Stimulated activated CD8-positive, alpha-beta memory T cell treated with anti-CD3 and anti-CD28 coated beads, Interleukin-7, amount 100 ng/mL, for 1 hour (primary cell): ENCODE data around the gene CCDC9.
"Not testable (repeated sequence)": the region's sequence is repeated elsewhere in the genome, so short reads cannot be mapped to it uniquely, and the experiment has no call there.

Source experiments
- DNase-seq, 2 donors: peaks; one replicate each; pipeline ENCODE4 v3.0.0-alpha.2; 2020; ENCODE audit warnings: low read depth in 2 of 2

CCDC9 gene

GRCh38 chr19:47261946-47262793 is 5.8 kb downstream of the CCDC9 start:
- DNase-seq, result not testable (repeated sequence)

- no peak for DNase-seq
These were observed 8.3 kb downstream of the CCDC9 start for GRCh38 chr19:47264629-47265028.

GRCh38 chr19:47266401-47266941 is 10.1 kb downstream of the CCDC9 start:
- DNase-seq, result no peak

- DNase-seq, result no peak
These were observed 11.0 kb downstream of the CCDC9 start for GRCh38 chr19:47267350-47267759.

- no peak for DNase-seq
These were observed 11.7 kb downstream of the CCDC9 start for GRCh38 chr19:47268028-47268427.

GRCh38 chr19:47269596-47269995 is 13.3 kb downstream of the CCDC9 start:
- no peak for DNase-seq

- DNase-seq, result no peak
These were observed 14.1 kb downstream of the CCDC9 start for GRCh38 chr19:47270408-47270807.

GRCh38 chr19:47271949-47272348 is 15.6 kb downstream of the CCDC9 start:
- DNase-seq, result no peak

GRCh38 chr19:47272448-47273312 is 16.4 kb downstream of the CCDC9 start:
- DNase-seq, result no peak

- peak; percentile 74 to 75 for DNase-seq
These were observed 17.2 kb downstream of the CCDC9 start for GRCh38 chr19:47273313-47274070.

- peak; percentile 99 to 100 for DNase-seq
These were observed 18.0 kb downstream of the CCDC9 start, which contains the start of gene INAFM1 for GRCh38 chr19:47274071-47274890. TSS of gene INAFM1 (plus strand) at chr19:47274885. CDS start at chr19:47274920, 35 bp downstream.

- no peak for DNase-seq
These were observed 18.8 kb downstream of the CCDC9 start for GRCh38 chr19:47274891-47275761.

- DNase-seq, result no peak
These were observed 19.6 kb downstream of the CCDC9 start for GRCh38 chr19:47275791-47276461.

- DNase-seq, result not testable (repeated sequence)
These were observed 20.2 kb downstream of the CCDC9 start for GRCh38 chr19:47276513-47276912.

- no peak for DNase-seq
These were observed 24.0 kb downstream of the CCDC9 start for GRCh38 chr19:47280183-47280797.

- DNase-seq, result no peak
These were observed 27.2 kb downstream of the CCDC9 start for GRCh38 chr19:47283405-47284059.

GRCh38 chr19:47284324-47284899 is 28.1 kb downstream of the CCDC9 start:
- no peak for DNase-seq

- DNase-seq, result peak; percentile 39 to 65
These were observed 39.7 kb downstream of the CCDC9 start for GRCh38 chr19:47296036-47296435.
